HG02884 (cell line): ENCODE data around the gene NOX3.
"Not testable (repeated sequence)": the region's sequence is repeated elsewhere in the genome, so short reads cannot be mapped to it uniquely, and the experiment has no call there.

ENCODE experiments used
- ATAC-seq: cut with Tn5 transposase; IDR thresholded peaks from one replicate; pipeline ENCODE4 v1.9.1; 2021; ENCODE audit warnings: mild to moderate bottlenecking, moderate library complexity; ENCODE audit not compliant: unreplicated experiment

Gene NOX3

GRCh38 chr6:155455766-155456165 lies at the start of gene NOX3:
Gene NOX3, minus strand, starts transcription at chr6:155455839. Its CDS starts 39 bp downstream, at chr6:155455800.
- no peak for ATAC-seq

- ATAC-seq, result no peak
Observed at GRCh38 chr6:155504848-155505607, 49.4 kb upstream of the NOX3 start.

GRCh38 chr6:155502393-155502792 lies 46.8 kb upstream of the NOX3 start:
- no peak for ATAC-seq

- no peak for ATAC-seq
Observed at GRCh38 chr6:155499574-155499973, 43.9 kb upstream of the NOX3 start.

- no peak for ATAC-seq
Observed at GRCh38 chr6:155498370-155498769, 42.7 kb upstream of the NOX3 start.

- no peak for ATAC-seq
Observed at GRCh38 chr6:155497273-155497672, 41.6 kb upstream of the NOX3 start.

- ATAC-seq, result no peak
Observed at GRCh38 chr6:155495011-155495768, 39.6 kb upstream of the NOX3 start.

- ATAC-seq, result peak; percentile 96
Observed at GRCh38 chr6:155493694-155494143, 38.1 kb upstream of the NOX3 start.

- no peak for ATAC-seq
Observed at GRCh38 chr6:155493026-155493693, 37.5 kb upstream of the NOX3 start.

GRCh38 chr6:155492061-155492735 lies 36.6 kb upstream of the NOX3 start:
- no peak for ATAC-seq

GRCh38 chr6:155491421-155491820 lies 35.8 kb upstream of the NOX3 start:
- ATAC-seq, result no peak

- ATAC-seq, result not testable (repeated sequence)
Observed at GRCh38 chr6:155488197-155488596, 32.6 kb upstream of the NOX3 start.

- no peak for ATAC-seq
Observed at GRCh38 chr6:155487371-155488130, 31.9 kb upstream of the NOX3 start.

- no peak for ATAC-seq
Observed at GRCh38 chr6:155486721-155487294, 31.2 kb upstream of the NOX3 start.

- no peak for ATAC-seq
Observed at GRCh38 chr6:155485756-155486155, 30.1 kb upstream of the NOX3 start.

GRCh38 chr6:155483858-155484257 lies 28.2 kb upstream of the NOX3 start:
- no peak for ATAC-seq

GRCh38 chr6:155481215-155481614 lies 25.6 kb upstream of the NOX3 start:
- no peak for ATAC-seq

- no peak for ATAC-seq
Observed at GRCh38 chr6:155473741-155474140, 18.1 kb upstream of the NOX3 start.

GRCh38 chr6:155472886-155473285 lies 17.2 kb upstream of the NOX3 start:
- ATAC-seq, result no peak
